Glomerular visceral epithelial cell (primary cell): Measurements from ENCODE around the gene ADRM1.

ENCODE experiments used
- DNase-seq: peaks from one replicate; pipeline ENCODE4 v3.0.0-alpha.2; 2016; ENCODE audit errors: extremely low spot score

Gene ADRM1

GRCh38 chr20:62354811-62355341, 52.1 kb downstream of the ADRM1 start:
- no peak for DNase-seq

GRCh38 chr20:62355516-62355877, 52.7 kb downstream of the ADRM1 start:
- DNase-seq = peak; percentile 76

GRCh38 chr20:62355878-62356588, 53.2 kb downstream of the ADRM1 start:
- no peak for DNase-seq

- no peak for DNase-seq
Measured at GRCh38 chr20:62356589-62357186, 53.9 kb downstream of the ADRM1 start.

- peak; percentile 91 for DNase-seq
Measured at GRCh38 chr20:62357187-62357667, 54.4 kb downstream of the ADRM1 start.

- no peak for DNase-seq
Measured at GRCh38 chr20:62357681-62358080, 54.9 kb downstream of the ADRM1 start.
